NCI-H1048 (cell line): ENCODE measurements around the gene TMEM150B.

Experiments used
- DNase-seq: peaks from one replicate; lab custom pipeline; 2025; lab: John Stamatoyannopoulos, UW

TMEM150B gene

GRCh38 chr19:55325172-55325571, at the start of gene TMEM150B:
Gene TMEM150B, minus strand, starts transcription at chr19:55325341. Its CDS starts 4,305 bp downstream, at chr19:55321036.
- no peak for DNase-seq

- no peak for DNase-seq
Observed at GRCh38 chr19:55373993-55374757, 49.0 kb upstream of the TMEM150B start.

- no peak for DNase-seq
Observed at GRCh38 chr19:55373306-55373992, 48.3 kb upstream of the TMEM150B start.

DNA sequence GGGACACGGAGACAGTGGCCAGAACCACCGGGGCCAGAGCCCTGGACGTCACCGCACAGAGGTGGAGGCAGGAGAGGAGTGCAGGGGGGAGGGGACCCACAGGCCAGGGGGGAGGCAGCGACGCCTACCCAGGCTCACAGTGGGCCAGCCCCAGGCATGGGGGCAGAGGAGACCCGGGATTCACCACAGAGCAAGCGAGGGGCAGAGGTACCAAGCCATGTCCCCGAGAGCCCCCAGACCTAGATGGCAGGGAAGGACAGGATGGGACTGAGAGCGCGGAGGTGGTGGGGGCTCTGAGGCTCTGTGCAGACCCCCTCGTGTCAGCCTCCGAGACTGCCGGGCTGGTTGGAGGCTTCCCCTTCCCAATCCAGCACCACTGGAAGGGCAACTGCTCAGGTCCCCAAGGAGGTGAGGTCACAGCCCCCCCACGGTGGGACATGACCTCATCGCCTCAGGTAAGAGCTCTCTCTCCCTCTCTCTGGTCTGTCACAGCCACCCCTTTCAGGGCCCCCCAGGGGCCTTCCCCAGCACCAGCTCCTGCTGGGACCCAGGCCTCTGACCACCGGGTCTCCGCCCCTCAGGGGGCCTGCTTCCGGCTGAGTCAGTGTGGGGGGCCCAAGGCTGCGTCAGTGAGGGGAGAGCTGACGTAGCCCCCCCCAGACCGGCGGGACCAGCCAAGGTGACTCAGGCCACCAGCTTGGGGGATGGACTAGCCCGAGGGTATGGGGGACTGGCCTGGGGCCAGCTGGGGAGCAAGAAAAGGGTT, 47.4 kb upstream of the TMEM150B start:
- DNase-seq = no peak

- no peak for DNase-seq
Observed at GRCh38 chr19:55370305-55370988, 45.3 kb upstream of the TMEM150B start, which contains the start of gene IL11. Gene IL11, minus strand, starts transcription at chr19:55370463. Its CDS starts 153 bp downstream, at chr19:55370310.

GRCh38 chr19:55369653-55370304, 44.6 kb upstream of the TMEM150B start:
- DNase-seq = no peak

DNA sequence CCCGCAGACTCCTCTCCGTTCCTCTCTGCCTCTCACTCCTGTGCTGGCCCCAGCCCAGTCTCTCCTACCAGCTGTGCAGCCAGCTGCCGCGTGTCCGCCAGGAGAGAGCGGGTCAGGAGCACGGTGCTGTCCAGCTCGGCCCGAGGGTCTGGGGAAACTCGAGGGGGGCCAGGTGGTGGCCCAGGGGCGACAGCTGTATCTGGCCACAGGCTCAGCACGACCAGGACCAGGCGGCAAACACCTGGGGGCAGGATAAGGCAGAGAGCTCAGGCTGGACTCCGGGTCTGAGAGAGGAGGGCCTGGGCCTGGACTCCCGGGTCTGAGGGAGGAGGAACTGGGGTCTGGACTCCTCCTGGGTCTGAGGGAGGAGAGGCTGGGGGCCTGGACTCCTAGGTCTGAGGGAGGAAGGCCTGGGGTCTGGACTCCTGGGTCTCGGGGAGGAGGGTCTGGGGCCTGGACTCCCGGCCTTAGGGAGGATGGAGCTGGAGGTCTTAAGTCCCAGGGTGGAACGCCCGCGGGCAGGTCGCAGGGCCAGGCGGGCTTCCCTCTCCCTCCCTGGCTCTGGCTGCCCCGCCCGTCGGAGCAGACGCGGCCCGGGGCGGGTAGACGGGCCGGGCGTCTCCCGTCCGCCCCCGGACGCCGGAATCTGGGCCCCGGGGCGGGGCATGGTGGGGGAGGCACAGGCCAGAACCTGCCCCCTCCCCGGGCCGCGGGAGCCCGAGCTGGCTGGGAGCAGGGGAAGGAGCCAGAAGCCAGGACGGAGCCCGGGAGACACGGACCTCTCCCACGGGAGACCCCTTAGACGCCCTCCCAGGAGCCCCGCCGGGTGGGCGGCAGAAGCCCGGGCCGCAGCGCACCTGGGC, 43.8 kb upstream of the TMEM150B start:
- no peak for DNase-seq

DNA sequence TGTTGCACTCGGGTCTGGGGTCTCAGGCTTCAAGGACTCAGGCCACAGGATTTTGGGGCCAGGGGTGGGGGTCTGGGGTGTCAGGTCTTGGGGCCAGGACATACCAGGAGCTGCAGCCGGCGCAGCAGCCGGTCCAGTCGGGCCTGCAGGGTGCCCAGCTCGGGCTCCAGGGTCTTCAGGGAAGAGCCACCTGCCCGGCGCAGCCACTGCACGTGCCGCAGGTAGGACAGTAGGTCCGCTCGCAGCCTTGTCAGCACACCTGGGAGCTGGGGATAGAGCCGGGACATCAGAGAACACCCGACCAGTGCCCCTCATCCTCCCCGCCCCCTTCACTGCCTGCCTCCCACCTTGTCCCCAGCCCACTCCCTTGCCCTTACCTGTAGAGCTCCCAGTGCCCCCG, 43.0 kb upstream of the TMEM150B start:
- DNase-seq = no peak

DNA sequence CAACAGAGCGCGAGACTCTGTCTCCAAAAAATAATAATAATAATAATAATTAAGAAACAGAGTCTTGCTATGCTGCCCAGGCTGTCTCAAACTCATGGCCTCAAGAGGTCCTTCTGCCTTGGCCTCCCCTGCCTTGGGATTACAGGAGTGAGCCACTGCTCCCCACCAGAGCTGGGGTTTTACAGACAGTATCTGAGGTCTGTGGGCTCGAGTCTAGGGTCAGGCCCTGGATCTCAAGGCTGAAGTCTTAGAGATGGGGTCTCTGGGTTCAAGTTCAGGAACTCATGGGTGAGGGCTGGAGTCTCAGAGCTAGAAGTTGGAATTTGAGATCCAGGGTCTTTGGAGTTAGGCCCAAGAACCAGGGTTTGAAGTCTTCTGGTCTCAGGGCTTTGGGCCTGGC, 41.6 kb upstream of the TMEM150B start:
- DNase-seq = no peak

- no peak for DNase-seq
Observed at GRCh38 chr19:55365964-55366363, 40.8 kb upstream of the TMEM150B start.

DNA sequence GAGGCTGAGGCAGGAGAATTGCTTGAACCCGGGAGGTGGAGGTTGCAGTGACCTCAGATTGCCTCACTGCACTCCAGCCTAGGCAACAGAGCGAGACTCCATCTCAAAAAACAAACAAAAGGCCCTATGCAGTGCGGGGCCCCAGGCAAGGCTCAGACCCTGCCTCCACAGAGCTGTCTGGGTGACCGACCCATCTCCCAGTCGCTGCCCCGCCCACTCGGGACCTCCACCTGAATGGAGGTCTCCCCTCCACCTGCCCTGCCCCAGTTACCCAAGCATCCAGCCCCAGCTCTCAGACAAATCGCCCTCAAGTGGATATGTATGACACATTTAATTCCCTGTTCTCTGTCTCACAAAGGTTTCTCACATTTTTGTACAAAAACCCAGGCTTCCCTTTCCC, 40.1 kb upstream of the TMEM150B start:
- DNase-seq = no peak

GRCh38 chr19:55362990-55363716, 38.0 kb upstream of the TMEM150B start, which contains the start of gene GARIN5B:
Gene GARIN5B, minus strand, starts transcription at chr19:55363260. Its CDS starts 194 bp downstream, at chr19:55363066.
- no peak for DNase-seq

GRCh38 chr19:55362174-55362989, 37.2 kb upstream of the TMEM150B start:
- DNase-seq = no peak

- no peak for DNase-seq
Observed at GRCh38 chr19:55360902-55361301, 35.8 kb upstream of the TMEM150B start.

DNA sequence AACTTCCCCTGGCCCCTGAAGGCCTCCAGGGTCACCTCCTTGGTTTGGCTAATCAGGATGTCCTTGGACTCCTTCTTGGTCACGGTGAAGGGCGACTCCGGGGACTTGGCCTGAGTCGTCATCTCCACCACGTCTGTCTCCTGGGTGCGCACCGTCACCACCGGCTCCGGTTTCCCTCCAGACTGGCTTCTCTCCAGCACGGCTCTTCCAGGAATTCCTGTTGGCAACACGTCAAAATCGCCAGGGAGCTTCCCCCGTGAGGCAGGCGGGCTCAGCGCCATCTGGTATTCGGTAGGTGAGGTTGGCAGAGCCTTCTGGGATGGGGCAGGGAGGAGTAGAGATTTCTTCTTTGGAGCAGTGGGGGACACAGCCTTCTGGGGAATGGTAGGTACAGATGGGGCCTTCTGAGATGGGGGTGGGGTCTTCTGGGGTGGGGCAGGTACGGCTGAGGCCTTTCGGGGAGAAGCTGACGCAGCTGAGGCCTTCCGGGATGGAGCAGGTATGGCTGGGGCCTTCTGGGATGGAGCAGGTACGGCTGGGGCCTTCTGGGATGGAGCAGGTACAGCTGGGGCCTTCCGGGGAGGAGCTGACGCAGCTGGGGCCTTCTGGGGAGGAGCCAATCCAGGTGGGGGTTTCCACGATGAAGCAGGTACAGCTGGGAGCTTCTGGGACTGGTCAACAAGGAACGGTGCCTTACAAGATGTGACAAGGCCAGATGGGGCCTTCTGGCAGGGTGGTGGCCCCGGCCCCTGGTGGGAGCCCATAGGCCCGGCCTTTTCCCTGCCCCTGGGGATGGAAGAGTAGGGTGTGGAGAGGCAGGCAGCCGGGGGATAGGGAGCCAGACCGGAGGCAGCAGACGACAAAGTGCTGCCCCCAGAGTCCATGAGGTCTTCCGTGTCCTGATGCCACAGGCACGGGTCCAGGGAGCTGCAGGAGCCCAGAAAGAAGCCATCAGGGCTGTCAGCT, 34.1 kb upstream of the TMEM150B start:
- no peak for DNase-seq

- DNase-seq = no peak
Observed at GRCh38 chr19:55358493-55358892, 33.4 kb upstream of the TMEM150B start.

DNA sequence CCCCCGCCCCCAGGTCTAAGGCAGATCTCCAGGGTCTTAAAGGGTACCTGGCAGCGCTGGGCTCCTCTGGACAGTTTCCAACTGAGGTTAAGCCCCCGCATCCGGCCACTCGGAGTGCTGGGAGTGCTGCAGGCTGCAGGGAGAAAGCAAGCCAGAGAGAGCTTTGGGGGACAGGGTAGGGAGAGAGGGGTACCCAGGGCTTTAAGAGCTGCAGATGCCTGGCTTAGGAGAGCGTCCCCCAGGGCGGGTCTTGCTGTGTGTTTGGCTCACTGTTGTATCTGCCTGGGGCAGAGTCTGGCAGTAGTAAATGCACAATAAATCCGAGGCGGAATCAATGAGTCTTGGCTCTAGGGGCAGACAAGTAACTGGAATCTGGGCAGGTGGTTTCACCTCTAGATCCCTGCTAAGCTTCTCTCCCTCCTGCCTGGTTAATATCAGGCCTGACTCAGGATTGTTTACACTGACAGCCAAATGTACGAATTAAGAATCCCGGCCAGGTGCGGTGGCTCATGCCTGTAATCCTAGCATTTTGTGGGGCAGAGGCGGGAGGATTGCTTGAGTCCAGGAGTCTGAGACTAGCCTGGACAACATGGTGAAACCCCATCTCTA, 30.2 kb upstream of the TMEM150B start:
- DNase-seq = no peak
